Inflammatory macrophage treated with lipopolysaccharide for 4 hours (primary cell): ENCODE measurements around the gene SYT8.

Source experiments
- DNase-seq: peaks from one replicate; pipeline ENCODE4 v3.0.0-alpha.2; 2020

The SYT8 gene

DNA sequence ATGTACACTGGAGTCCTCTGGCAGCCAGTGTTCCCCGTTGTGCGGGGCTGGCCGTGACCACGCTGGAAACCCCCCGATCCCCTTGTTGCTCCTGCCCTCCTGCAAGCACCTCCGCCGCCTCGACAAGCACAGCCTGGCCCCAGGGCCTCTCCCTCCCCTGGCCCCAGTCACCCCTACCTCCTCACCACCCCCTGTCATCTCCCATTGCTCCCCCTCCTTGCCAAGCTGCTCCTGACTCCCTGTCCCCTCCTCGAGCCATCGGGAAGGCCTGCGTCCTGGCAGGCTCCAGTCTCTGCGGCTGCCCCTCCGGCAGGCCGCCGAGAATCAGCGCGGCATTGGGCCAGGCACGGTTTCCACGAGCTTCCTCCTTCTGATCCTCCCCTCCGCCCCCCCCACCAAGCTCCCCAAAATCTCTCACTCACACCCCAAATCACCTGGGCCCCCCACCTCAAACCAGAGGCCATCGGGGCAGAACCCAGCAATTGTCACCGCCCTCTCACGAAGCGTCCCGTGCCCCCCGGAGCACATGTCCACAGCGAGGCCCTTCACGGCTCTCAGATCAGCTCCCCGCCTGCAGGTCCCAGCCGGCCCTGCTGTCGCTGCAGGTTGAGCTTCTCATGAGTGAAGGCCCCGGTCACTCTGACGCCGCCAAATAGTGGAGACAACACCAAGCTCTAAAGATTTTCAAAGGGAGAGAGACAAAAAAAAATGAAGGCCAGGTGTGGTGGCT is 12.4 kb downstream of the SYT8 start:
- DNase-seq = no peak

DNA sequence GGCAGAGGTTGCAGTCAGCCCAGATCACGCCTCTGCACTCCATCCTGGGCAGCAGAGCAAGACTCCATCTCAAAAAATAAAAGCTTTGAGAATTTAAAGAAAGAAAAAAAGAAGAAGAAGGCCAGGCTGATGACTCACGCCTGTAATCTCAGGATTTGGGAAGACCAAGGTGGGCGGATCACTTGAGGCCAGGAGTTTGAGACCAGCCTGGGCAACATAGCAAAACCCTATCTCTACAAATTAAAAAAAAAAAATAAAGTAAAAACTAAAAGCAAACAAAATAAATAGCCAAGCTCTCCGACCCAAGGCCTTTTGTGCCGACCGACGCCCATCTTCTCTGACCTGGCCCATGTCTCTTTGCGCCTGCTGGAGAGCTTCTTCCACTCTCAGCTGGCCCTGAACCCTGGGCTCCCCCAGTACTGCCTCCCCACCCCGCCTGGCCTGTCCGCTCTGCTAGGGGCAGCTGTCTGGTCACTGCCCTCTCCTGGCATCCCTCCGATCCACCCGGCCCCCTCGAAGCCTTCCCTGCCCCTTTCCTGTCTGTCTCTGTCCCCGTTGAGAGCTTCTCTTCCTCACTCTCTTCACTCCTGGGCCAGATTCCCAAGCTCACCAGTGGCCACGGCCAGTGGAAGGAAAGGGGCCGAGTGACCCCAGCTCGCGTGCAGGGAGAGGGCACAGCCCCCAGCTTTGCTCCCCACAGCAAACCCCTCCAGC is 13.3 kb downstream of the SYT8 start:
- peak; percentile 25 for DNase-seq

DNA sequence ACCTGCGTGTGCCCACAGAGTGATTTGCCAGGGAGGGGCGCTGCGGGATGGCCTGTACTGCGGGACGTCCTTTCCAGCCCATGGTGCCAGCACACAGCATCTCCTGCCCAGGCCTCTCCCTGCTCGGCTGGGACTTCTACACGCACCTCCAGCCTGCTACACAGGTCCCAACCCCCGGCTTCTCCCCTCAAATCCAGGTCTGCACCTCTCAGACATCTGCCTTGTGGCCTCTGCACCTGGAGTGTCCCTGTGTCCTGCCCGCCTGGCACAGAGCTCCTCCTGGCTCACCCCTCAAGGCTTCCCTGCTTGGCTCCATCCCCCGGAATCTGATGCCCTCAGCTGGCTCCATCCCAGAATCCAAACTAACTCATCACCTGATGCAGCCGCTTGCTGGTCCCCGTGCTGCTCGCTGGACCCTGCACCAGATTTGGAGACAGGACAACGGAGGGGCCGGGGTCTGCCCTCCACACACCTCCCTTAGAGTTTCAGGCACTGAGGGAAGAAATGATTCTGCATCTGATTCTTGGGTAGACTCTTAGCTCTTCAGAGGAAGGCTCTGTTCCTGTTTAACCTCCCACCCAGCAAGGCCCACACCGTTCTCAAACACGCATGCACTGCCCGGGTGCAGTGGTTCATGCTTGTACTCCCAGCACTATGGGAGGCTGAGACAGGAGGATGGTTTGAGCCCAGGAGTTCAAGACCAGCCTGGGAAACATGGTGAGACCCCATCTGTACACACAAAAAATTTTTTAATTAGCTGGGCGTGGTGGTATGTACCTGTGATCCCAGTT is 14.0 kb downstream of the SYT8 start:
- peak; percentile 47 for DNase-seq

DNA sequence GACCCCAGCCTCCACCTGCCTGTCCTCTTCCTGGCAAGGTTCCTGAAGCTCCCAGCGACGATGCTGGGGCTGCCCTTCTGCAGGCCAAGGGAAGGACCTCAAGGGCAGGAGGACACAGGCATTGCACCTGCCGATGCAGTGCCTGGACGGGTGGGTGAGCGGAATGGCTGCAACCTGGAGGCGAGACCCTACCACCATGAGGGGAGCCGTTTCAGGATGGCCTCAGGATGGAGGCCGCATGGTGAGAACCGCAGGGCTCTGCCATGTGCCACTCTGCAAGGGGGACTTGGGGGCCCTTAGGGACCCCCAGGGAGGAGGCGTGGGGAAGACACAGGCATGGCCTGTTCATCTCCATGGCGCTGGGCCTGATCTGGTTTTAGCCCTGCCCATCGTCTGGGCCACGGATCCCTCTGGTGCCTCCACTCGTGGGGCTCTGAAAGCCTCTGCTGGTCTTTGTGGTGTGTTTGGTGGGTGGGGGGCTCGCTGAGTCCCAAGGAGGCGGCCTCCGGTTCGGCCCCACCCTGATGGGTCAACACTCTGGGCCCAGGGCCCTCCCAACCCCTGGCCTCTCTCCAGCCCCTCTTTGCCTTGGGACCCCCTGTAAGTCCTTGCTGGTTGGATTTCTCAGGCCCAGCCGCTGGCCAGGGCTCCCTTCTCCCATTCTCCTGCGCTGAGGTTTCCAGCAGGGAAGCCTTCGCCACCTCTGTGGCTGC is 16.8 kb downstream of the SYT8 start:
- DNase-seq = no peak

DNA sequence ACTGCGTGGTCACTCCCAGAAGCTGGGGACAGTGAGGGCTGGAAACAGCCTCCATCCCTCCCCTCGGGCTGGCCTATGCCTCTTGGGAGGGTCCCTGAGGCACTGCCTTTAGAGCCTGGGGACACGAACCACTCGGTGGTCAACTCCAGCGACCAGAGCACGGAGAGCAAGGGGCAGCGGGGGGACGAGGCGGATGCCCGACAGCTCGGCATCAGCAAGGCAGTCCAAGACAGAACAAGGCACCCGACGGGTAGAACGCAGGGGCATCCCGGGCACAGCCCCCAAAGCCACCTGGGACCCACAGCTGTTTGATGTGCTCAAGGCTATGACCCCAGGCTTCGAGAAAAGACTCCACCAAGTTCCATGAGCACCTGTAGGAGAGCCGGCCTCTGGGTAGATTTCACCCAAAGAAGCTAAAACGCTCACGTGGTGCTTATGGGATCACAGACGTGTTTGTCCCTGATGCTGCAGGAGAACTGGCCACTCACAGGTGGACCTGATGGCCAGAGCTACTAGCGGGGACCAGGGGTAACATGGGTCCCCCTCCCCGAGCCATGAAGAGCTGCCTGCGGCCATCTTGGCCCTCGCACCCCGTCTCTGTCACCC is 17.6 kb downstream of the SYT8 start:
- DNase-seq = no peak

DNA sequence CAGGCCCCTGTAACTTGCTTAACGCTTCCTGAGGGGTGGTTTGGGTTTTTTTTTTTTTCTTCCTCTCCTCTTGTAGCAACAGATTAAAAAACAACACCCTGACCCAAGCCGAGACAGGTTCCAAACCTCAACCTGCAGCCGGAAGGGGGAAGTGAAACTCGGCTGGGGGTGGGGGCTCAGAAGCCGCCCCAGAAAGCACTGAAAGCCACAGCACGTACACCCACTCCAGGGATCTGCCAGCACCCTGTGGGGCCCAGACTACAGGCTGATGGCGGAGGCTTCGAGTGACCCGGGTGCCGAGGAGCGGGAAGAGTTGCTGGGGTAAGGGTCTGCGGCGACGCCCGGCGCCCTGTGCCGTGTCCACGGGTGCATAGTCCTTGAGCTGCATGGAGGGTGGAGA is 18.1 kb downstream of the SYT8 start, which contains the start of gene LSP1:
Gene LSP1, plus strand, starts transcription at position 208 of the 400 bp plus-strand sequence. Its CDS starts 61 bp downstream, at position 269.
- DNase-seq = peak; percentile 63

DNA sequence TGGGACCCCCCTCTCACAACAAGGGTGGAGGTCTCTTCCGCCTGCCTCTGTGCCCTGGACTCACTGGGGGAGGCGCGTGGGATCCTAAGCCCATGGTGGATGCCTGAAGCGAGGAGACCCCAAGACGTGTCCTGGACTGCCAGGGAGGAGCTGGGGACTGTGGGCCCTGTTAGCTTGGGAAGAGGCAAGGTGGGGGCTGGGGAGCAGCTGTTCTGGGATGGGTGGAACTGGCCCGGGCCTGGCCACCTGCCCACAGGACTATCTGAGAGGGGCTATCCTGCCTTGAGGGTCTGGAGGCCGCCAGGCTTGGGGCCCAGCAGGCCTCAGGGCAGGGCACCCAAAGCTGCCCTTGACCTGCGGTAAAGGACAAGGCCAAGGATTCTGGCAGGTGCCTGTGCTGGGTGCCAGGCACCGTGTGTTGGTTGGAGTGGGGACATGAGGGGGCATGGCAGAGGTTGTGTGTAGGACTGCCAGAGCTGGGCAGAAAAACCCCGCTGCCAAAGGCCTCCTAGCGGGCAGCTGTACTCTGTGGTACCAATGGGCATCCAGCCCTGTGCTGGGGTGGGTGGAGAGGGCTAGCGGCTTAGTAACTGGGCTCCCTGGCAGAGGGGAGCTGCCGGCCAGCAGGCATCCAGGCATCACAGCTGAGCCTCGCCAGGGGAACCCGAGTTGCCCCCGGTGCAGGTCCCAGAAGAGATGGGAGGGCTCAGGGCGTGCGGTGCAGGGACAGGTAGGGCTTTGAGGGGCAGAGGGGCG is 18.8 kb downstream of the SYT8 start:
- no peak for DNase-seq

DNA sequence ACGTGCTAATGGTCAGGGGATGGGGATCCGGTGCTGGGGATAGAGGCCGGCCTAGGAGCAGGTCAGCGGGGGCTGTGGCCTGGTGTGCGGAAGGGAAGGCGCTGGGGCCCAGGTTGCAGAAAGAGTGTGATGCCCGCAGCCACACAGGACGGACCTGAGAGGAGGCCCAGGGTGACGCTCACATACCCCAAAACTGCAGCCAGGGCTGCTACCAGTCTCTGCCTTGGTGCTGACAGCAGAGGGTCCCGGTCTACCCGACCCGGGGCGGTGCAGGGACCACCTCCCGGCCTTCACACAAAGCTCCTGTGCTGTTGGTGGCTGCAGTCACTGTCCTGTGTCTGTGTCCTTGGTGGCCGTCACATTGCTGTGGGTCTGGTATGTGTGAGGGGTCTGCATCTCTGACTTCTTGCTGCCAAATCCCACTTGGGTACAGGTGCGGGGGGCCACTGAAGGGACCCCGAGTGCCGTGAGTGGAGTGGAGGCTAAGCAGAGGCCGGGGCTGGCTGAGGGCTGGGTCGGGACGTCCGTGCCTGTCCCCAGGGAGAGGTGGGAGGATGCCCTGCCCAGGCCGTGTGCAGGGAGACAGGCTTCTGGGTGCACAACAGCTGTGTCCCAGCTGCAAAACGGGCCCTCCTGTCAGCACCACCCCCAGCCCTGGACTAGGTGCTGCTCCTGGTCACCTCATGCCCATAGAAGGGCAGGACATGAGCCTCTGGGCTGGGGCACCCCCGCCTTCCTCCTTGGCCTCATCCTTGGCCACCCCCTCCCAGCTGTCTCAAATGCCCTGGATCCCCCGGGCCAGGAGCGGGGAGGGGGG is 19.6 kb downstream of the SYT8 start:
- DNase-seq = no peak

DNA sequence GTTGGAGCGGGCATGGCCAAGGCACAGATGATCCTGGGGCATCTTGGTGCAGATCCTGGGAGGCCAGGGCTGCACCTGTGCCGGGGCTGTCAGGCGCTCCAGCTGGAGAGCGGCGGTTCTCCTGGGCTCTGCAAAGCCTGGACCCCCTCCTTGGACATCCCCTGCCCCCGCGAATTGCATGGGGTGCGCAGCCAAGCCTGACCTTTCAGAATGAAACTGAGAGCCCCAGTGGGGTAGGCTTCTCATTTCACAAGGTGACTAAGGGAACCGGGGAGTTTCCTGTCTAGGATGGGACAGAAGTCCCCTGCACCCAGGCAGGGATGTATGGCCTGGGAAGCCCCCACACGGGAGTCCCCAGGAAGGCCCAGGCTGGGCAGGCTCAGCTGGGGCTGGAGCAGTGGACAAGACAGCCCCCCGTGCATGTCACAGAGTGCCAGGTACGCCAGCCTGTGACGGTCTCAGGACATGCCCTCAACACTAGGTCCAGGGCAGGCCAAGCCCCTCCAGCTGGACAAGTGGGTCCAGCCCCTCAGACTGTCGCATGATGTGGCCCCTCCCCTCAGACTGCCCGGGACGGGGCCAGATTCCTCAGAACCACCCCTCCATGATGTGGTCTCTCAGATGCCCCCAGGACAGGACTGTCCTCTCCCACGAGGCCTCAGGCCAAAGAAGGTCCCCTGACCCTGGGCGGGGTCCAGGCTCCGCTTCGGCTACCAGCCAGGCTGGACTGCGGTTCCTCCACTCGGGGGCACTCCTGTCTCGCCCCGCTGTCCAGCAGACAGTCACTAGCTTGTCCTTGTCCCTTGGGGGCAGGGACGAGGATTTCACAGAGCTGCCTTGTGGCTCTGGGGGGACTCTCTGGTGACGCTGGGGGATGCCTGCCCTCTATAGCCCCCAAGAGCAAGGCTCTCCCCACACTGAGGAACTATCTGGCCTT is 20.4 kb downstream of the SYT8 start:
- peak; percentile 66 for DNase-seq

DNA sequence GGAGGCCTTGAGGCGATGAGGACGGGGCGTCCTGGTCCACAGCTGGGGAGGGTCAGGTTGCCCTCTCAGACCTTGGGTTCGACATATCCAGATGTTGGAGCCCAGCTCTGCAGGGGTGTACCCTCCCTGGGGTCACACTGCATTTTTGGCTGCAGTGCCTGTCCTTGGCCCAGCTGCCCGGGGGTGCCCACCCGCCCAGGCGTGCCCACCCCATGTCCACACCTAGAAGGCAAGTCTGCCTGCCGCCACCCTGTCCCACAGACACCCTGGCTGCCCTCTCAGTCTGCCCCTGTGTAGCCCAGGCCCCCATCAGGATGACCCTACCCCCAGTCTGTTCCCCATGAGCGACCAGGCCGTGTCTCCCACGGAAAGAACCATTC is 21.1 kb downstream of the SYT8 start:
- DNase-seq = no peak

DNA sequence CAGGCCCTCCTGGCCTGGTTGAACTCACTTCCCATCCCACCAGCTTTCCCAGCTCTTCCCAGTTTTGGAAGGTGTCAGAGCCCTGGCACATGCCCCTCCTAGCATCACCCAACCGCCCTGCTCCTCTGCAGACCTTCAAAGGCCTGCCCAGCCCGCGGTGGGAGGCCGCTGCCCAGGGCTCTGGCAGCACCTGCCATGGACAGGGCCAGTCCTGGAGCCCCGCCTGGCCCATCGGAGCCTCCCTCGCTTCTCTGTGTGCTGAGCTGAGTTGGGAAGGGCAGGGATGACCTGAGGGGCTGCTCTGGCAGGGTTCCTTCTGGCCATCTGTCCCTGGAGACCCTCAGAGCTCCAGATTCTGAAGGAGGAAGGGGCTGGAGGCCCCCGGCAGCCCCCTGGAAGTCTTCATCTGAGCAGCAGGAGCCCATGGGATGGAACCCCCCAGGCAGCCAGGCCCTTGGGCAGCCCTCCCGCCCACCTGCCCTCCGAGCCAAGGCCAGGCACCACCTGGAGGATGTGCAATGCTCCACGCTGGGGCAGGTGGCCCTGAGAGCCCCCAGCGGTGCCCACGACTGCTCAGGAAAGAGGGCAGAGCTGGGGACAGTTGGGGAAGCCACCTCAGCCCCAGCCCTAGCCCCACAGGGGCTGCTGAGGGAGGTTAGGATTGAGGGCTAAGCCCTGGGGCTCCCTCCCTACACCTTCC is 21.7 kb downstream of the SYT8 start:
- DNase-seq = no peak

DNA sequence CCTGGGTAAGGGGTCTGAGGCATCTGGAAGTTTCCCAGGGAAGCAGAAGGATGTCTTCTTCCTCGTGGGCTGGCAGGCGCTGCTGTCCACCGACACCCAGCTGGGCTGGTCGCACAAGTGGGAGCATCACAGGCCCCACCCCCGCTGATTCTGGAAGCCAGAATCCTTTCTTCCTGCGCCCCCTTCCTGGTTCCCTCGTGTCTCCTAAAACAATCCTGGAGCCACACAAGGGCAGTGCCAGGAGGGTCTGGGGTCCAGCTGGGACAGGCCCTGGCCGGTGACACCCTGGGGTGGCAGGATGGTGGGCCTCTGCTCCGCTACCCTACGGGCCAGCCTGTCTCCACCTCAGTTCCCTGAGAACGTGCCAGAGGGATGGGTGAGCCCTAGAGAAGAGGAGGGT is 22.3 kb downstream of the SYT8 start:
- no peak for DNase-seq

DNA sequence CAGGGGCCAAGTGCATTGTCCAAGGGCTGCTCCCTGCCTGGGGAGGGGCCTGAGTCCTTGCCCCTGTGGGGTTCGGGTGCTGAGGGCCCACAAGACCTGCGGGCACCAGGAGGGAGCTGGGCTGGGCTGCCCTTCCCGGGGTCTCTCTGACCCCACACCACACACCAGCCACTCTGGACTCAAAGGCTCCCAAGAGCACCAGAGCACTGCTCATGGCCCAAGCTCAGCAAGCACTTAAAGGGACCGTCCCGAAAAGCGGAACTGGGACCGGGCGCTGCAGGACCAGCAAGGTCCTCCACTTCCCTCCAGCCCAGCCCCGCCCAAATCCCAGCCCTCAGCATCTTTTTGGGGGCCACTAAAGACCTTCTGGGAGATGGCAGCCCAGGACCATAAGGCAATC is 23.4 kb downstream of the SYT8 start:
- DNase-seq = peak; percentile 65

DNA sequence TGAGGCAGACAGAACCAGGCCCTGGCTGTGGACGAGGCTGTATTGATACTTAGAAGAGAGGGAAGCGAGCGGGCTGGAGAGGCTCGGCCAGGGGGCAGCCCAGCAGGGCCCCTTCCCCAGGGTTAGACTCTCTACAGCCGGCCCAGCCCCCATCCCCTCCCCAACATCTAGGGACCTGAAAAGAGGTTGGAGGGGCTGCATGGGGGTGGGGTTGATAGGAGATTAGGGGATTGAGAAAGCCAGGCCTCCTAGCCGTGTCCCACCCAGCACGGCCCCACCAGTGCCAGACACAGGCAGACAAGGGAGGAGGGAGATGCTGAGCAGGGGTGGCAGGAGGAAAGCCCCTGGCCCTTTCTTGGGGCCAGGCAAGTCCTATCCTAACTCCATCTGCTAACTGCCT is 23.8 kb downstream of the SYT8 start:
- DNase-seq = no peak

DNA sequence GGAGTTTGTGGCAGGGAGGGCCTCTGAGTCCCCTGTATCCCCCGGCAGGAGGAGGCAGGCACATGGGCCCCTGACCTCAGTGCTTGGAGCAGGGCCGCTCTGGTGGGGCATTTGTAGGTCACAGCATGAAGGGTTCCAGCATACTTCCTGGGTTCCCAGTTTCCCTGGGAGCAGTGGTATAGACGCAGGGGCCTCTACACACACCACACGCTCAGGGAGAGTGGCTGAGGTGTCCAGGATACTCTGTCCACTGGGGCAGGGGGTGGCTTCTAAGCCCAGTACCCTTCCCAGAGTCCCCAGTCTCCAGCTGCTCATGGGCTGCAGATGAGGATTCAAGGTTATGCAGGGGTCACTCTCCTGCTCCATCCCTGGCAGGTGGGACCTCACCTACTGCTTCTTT is 24.2 kb downstream of the SYT8 start:
- DNase-seq = no peak

DNA sequence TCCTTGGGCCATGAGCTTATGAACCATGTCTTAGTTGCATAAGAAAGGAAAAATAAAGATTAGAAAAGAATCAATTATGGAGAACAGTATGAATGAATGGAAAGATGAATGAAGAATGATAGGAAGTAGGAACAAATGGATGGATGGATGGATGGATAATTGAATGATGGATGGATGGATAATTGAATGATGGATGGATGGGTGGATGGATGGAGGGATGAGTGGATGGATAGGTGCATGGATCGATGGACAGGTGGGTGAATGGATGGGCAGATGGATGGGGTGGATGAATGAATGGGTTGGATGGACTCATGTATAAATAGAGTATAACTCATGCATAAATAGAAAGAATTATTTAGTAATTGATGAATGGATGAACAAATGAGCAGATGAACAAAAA is 25.3 kb downstream of the SYT8 start:
- DNase-seq = no peak

DNA sequence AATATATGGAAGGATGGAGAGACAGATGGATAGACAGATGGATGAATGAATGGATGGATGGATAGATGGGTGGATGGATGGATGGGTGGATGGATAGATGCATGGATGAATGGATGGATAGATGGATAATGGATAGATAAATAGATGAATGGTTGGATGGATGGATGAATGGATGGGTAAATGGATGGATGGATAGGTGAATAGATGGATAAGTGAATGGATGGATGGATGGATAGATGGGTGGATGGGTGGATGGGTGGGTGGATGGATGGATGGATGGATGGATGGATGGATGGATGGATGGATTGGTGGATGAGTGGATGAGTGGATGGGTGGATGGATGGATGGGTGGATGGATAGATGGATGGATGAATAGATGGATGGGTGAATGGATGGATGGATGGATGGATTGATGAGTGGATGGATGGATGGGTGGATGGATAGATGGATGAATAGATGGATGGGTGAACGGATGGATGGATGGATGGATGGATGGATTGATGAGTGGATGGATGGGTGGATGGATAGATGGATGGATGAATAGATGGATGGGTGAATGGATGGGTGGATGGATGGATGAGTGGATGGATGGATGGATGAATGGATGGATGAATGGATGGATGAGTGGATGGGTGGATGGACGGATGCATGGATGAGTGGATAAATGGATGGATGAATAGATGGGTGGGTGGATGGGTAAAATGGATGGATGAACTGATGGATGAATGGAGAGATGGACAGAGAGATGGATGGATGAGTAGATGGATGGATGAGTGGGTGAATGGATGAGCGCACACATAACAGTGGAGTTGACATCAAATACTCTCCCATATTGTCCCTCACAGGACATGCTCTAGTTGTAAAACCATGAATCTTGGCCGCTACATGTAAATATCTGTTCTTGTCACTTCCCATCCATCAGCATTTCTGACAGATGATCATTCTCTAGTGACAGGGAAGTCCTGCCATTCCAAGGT is 26.9 kb downstream of the SYT8 start:
- no peak for DNase-seq
